ENCODE results near the gene MYCBP. TPM values are rescaled to one million over a fixed set of nuclear protein-coding genes. Genes with fewer than 3 reads are reported as not detected.

MYCBP gene
- total and polyA plus RNA-seq, 2 of the 13 experiments (the other 11 are each of a cell fraction or from before 2014, with no cell fraction given): 11.4 to 30.4 TPM

DNA sequence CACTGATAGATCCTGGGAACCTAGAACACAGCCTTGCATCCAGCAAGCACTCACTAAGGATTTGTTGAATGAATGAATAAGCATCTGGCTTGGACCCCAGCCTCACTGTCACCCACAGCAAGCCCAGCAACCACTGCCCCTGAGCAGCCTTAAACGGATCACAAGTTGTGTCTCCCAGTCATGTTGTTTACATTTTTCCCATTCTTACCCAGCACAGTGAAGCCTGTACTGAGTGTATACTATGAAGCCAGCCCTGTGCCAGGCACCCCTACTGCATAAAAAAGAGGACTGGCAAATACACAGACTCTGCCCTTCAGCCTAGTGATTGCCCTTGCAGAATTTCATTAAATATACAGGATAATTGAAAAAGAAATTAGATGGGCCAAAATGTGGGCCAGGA, 43.8 kb downstream of the MYCBP start (continued):
- TF ChIP-seq TEAD3 (CRISPR knock-in tag; optimal IDR thresholded peaks at IDR 0.05; ENCODE audit: borderline replicate concordance) (no peak), RBM22 (optimal IDR thresholded peaks at IDR 0.05; ENCODE audit: low read length) (no peak), TRAFD1 (CRISPR knock-in tag; IDR thresholded peaks at IDR 0.05; ENCODE audit: borderline replicate concordance) (no peak), ZSCAN22 (CRISPR knock-in tag; IDR thresholded peaks at IDR 0.05) (no peak), BRF2 (CRISPR knock-in tag; IDR thresholded peaks at IDR 0.05) (no peak)
- TF ChIP-seq, protein P1, sequence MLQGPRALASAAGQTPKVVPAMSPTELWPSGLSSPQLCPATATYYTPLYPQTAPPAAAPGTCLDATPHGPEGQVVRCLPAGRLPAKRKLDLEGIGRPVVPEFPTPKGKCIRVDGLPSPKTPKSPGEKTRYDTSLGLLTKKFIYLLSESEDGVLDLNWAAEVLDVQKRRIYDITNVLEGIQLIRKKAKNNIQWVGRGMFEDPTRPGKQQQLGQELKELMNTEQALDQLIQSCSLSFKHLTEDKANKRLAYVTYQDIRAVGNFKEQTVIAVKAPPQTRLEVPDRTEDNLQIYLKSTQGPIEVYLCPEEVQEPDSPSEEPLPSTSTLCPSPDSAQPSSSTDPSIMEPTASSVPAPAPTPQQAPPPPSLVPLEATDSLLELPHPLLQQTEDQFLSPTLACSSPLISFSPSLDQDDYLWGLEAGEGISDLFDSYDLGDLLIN (CRISPR knock-in tag; IDR thresholded peaks at IDR 0.05; ENCODE audit: borderline replicate concordance): no peak

DNA sequence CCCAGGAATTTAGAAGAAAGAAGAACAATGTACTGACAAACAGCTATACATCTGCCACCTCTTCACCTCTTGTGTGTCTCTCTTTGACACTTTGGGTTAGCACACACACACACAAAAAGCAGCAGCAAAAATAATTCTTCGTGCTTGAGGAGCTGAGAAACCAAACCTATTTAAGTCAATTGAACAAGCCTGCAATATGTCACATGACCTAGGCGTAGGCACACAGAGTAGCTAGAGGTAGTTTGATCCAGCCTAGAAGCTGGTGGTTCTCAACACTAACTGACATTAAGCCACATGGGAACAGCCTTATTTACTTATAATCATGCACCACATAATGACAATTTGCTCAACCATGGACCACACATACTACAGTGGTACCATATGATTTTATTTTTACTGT, 45.8 kb downstream of the MYCBP start:
- no peaks in the 10 kb centered on the region for H3K79me2 ChIP-seq (ENCODE audit: insufficient read depth, low read length)
- intact Hi-C loops (cut with micrococcal nuclease; ENCODE audit: unreplicated experiment): no loop called here
- H3K27me3 ChIP-seq (ENCODE audit: control insufficient read depth in 1 of 2, insufficient read depth in 2 of 2, low read length in 2 of 2): peaks cover 3 to 47% of the 10 kb centered on the region in 2 experiments; a peak in 4 of 5 replicates
- H3K36me3 ChIP-seq (replicated peaks in 1 of 2; ENCODE audit: control insufficient read depth in 1 of 2, insufficient read depth in 2 of 2, low read length in 2 of 2): no peaks in the 10 kb centered on the region
- FAIRE-seq (no peak), DNase-seq (ENCODE audit: low spot score) (no peak), ATAC-seq (no peak)
- POLR2A ChIA-PET: no interaction called here
- no peaks in the 10 kb centered on the region for H3K9me3 ChIP-seq (ENCODE audit: low read length)
- H3K4me2 ChIP-seq (ENCODE audit: low read depth, low read length): no peak overlapping the region
- CTCF ChIA-PET (ENCODE audit: low intra/inter-chr PET ratio, low total read pairs): no interaction called here
- in situ Hi-C loops (cut with HindIII; ENCODE audit: extremely low pct_ligation_motif_present, low pct_unique_long_range_greater_than_20kb): no loop called here
- H2AFZ ChIP-seq (ENCODE audit: low read length): no peak overlapping the region
- WGBS (ENCODE audit: low lambda C conversion rate): 14% methylated on average over 2 of the region's 2 CpGs
- BruUV-seq (replicated peaks): no TSS peak
- H3K4me3 ChIP-seq (replicated peaks in 1 of 3; ENCODE audit: insufficient read depth in 1 of 3, low read depth in 2 of 3, low read length in 3 of 3): no peak overlapping the region
- H3K27ac ChIP-seq (ENCODE audit: extremely low read length, insufficient read depth, low read length): no peak overlapping the region
- H3K9ac ChIP-seq (ENCODE audit: insufficient read depth, low read depth, low read length): no peak overlapping the region
- H4K20me1 ChIP-seq (ENCODE audit: insufficient read depth, low read length): no peaks in the 10 kb centered on the region
- H3K4me1 ChIP-seq (ENCODE audit: insufficient read depth, low read length): no peaks in the 10 kb centered on the region
- TF ChIP-seq ZSCAN29 (CRISPR knock-in tag; conservative IDR thresholded peaks at IDR 0.05): no peak
- TF ChIP-seq ZNF790 (CRISPR knock-in tag; IDR thresholded peaks at IDR 0.05; ENCODE audit: borderline replicate concordance): no peak
- TF ChIP-seq ARNT (IDR thresholded peaks at IDR 0.05): no peak
- TF ChIP-seq RCOR2 (CRISPR knock-in tag; IDR thresholded peaks at IDR 0.05): no peak
- TF ChIP-seq GLMP (CRISPR knock-in tag; IDR thresholded peaks at IDR 0.05; ENCODE audit: borderline replicate concordance): no peak
- no peak for TF ChIP-seq SIN3B (IDR thresholded peaks at IDR 0.05; ENCODE audit: low read length)
- TF ChIP-seq, protein P2, sequence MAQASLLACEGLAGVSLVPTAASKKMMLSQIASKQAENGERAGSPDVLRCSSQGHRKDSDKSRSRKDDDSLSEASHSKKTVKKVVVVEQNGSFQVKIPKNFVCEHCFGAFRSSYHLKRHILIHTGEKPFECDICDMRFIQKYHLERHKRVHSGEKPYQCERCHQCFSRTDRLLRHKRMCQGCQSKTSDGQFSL (CRISPR knock-in tag; IDR thresholded peaks at IDR 0.05): no peak
- no peak for TF ChIP-seq CENPT (CRISPR knock-in tag; IDR thresholded peaks at IDR 0.05; ENCODE audit: low read depth)
- no peak for TF ChIP-seq ZNF326 (CRISPR knock-in tag; IDR thresholded peaks at IDR 0.05; ENCODE audit: borderline replicate concordance)
- no peak for TF ChIP-seq ZKSCAN5 (CRISPR knock-in tag; IDR thresholded peaks at IDR 0.05)
- TF ChIP-seq ZNF333 (CRISPR knock-in tag; IDR thresholded peaks at IDR 0.05; ENCODE audit: borderline replicate concordance): no peak
- no peak for TF ChIP-seq GATA4 (IDR thresholded peaks at IDR 0.05; ENCODE audit: borderline replicate concordance, low read depth)
- no peak for TF ChIP-seq POGZ (CRISPR knock-in tag; IDR thresholded peaks at IDR 0.05)
- no peak for TF ChIP-seq ZNF563 (CRISPR knock-in tag; IDR thresholded peaks at IDR 0.05)

Measured in HepG2 (cell line).